ENCODE data around the gene NDUFAF3.

Gene NDUFAF3

GRCh38 chr3:49019941-49020329, 2.0 kb upstream of the NDUFAF3 start:
- DNase-seq: no peak

DNA sequence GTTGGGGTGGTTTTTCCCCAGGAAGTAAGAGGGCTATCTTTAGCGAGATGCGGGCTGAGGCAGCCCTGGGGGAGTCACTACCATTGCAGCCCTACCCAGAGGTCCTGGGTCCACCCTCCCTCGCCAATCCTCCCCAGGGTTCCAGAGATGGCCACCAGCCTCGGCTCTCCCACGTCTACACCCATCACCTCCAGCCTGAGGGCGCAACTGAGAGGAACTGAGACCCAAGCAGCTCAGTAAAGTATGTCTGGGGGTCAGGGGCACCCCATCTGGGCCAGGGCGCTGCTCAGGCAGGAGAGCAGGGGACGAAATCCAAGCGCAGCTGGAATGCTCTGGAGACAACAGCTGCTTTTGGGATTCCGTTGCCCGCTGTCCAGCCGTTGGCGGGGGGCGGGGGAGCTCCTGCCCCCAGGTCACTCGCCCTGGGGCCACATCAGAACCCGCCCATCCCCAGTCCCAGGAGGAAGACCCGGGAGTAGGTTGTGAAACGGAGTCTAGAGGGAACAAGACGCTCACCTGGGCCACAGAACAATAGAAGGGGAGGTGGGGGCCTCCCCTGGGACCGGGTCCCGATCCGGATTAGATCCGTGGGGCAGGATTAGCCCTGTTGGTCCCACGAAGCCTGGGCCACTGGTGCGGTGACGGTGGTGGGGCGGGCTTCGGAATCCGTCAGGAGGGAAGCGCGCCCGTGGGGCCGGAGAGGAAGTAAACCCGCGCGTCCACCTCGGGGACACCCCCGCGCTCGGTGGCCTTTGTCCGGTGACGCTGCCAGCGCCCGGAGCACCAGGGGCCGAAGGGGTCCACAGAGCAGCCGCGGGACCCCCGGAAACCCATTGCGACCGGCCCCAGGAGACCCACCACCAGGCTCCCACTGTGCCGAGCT, 1.4 kb upstream of the NDUFAF3 start:
- peak; percentile 51 for DNase-seq

DNA sequence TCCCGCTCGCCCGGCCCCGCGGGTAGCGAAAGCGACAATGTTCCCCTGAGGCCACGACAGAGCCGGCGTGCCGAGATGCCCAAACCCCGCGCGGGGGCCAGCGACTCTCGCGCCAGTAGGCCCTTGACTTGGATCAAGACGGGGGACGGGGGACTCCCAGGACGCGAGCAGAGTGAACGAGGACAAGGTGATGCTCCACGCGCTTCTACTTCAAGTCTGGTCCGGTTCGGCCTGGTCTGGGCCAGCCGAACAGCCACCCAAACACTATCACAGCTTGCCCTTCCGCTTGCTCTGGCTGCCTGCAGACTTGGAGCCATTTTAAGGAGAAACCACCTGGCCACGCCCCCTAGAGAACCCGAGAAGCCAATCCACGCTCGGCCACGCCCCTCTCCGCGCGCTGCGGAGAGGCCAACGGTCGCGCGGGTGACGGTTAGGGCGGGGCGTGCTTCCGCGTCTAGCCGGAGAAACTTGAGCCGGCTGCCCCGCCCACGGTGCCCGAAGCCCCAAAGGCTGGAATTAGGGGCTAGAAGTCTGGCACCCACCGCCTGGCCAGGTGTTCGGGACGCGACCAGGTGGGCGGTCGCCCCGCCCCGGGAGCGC, 608 bp upstream of the NDUFAF3 start:
- peak; percentile 99 for DNase-seq

DNA sequence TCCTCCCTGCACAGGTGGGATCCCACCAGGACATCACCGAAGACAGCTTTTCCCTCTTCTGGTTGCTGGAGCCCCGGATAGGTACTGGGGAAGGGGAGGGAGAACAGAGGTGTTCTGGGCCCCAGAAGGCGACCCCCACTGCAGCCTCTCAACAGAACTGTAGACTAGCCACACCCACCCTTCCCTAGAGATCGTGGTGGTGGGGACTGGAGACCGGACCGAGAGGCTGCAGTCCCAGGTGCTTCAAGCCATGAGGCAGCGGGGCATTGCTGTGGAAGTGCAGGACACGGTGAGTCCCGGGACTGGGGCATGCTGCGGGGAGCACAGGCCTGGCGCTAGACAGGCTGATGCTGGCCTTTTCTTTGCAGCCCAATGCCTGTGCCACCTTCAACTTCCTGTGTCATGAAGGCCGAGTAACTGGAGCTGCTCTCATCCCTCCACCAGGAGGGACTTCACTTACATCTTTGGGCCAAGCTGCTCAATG, 809 bp downstream of the NDUFAF3 start:
- peak; percentile 20 for DNase-seq

DNA sequence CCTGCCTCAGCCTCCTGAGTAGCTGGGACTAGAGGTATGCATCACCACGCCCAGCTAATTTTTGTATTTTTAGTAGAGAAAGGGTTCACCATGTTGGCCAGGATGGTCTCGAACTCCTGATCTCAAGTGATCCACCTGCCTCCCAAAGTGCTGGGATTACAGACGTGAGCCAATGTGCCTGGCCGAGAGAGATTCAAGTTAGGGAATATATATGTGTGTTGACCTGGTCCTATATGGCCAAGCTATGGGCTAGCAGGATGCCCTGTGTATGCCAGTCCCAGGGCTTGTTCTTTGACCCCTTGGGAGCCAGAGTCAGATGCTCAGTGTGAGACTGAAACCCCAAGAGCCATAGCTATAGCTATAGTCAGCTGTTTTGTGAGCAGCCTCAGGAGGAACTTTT, 1.9 kb downstream of the NDUFAF3 start:
- no peak for DNase-seq

DNA sequence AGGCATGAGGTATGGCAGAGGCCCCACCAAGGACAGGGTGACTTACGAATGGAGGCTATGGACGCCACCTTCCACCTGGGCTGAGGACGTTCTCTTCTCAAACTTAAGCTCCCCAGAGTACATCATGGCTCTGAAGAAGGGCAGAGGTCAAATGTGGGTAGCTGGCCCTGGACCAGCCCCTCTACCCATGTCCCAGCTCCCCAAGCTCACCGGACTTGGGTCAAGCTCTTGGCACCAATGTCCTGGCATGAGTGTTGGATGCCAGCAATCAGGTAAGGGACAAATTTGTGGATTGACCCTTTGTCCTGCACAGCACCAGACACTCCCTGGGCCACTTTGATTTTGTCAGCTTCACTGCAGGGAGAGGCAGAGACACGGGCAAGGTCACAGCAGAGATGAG, 2.5 kb downstream of the NDUFAF3 start:
- DNase-seq: peak; percentile 9

- DNase-seq: no peak
These were observed 3.3 kb downstream of the NDUFAF3 start for GRCh38 chr3:49025005-49025792.

- DNase-seq: peak; percentile 13
These were observed 4.0 kb downstream of the NDUFAF3 start for GRCh38 chr3:49025793-49026520.

GRCh38 chr3:49026536-49026935, 4.6 kb downstream of the NDUFAF3 start:
- no peak for DNase-seq

GRCh38 chr3:49027634-49028033, 5.7 kb downstream of the NDUFAF3 start:
- no peak for DNase-seq

GRCh38 chr3:49028298-49028672, 6.4 kb downstream of the NDUFAF3 start:
- DNase-seq: no peak

GRCh38 chr3:49028673-49029562, 7.0 kb downstream of the NDUFAF3 start, which contains the start of gene IMPDH2:
IMPDH2 (minus strand) TSS chr3:49029398; CDS start chr3:49029350, 48 bp downstream.
- peak; percentile 95 for DNase-seq

- no peak for DNase-seq
These were observed 7.6 kb downstream of the NDUFAF3 start for GRCh38 chr3:49029563-49029884.

- no peak for DNase-seq
These were observed 8.4 kb downstream of the NDUFAF3 start for GRCh38 chr3:49030321-49030720.

- no peak for DNase-seq
These were observed 10.9 kb downstream of the NDUFAF3 start for GRCh38 chr3:49032646-49033304.

GRCh38 chr3:49034650-49035049, 12.7 kb downstream of the NDUFAF3 start:
- no peak for DNase-seq

GRCh38 chr3:49035281-49035680, 13.4 kb downstream of the NDUFAF3 start:
- DNase-seq: no peak

DNA sequence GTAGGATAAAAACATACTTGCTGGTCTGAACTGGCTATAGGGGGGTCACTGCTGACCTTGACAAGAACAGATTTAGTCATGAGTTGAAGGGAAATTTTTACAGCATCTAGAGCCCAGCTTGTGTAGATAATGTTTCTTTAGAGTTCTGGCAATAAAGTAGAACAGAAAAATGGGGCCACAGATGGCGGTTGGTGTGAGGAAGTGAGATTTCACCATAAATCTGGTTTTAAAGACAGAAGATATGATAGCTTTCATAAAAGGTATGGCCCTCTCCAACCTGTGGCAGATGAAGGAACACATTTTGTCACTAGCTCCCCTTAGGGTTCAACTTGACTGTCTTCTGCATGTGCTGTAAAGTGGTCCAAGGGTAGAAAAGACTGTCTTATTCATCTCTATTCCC, 31.6 kb downstream of the NDUFAF3 start:
- no peak for DNase-seq

- no peak for DNase-seq
These were observed 32.5 kb downstream of the NDUFAF3 start for GRCh38 chr3:49054344-49054862.

- DNase-seq: no peak
These were observed 35.3 kb downstream of the NDUFAF3 start for GRCh38 chr3:49057268-49057667.

DNA sequence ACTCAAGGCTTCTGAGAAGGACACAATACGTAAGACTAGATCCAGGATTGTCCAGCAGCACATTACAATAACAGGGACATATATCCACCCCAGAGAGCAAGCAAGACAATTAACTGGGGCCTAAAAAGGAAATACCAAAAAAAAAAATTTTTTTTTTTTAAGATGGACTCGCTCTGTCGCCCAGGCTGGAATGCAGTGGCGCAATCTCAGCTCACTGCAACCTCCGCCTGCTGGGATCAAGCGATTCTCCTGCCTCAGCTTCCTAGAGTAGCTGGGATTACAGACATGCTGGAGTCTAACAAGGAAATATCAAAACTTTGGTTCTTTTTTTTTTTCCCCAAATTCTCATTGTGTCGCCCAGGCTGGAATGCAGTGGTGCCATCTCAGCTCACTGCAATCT, 36.1 kb downstream of the NDUFAF3 start:
- no peak for DNase-seq

Data from right hindlimb (tissue), 1 donor.